Measurements from ENCODE around the gene URB1.
"Not testable (repeated sequence)": the region's sequence is repeated elsewhere in the genome, so short reads cannot be mapped to it uniquely, and the experiment has no call there.

URB1 gene

GRCh38 chr21:32298148-32298559 lies 94.7 kb downstream of the URB1 start:
- no peak for DNase-seq (ENCODE audit: extremely low read depth in 1 of 2, low read depth in 1 of 2)

- DNase-seq (ENCODE audit: extremely low read depth in 1 of 2, low read depth in 1 of 2): no peak
Measured at GRCh38 chr21:32297449-32297848, 95.4 kb downstream of the URB1 start.

- DNase-seq (ENCODE audit: extremely low read depth in 1 of 2, low read depth in 1 of 2): no peak
Measured at GRCh38 chr21:32285476-32285875, 107.3 kb downstream of the URB1 start.

- no peak for DNase-seq (ENCODE audit: extremely low read depth in 1 of 2, low read depth in 1 of 2)
Measured at GRCh38 chr21:32282992-32283391, 109.8 kb downstream of the URB1 start.

- no peak for DNase-seq (ENCODE audit: extremely low read depth in 1 of 2, low read depth in 1 of 2)
Measured at GRCh38 chr21:32281531-32281930, 111.3 kb downstream of the URB1 start.

- no peak for DNase-seq (ENCODE audit: extremely low read depth in 1 of 2, low read depth in 1 of 2)
Measured at GRCh38 chr21:32279377-32279680, 113.5 kb downstream of the URB1 start.

- DNase-seq (ENCODE audit: extremely low read depth in 1 of 2, low read depth in 1 of 2): peak; percentile 90 to 97
Measured at GRCh38 chr21:32278518-32279376, 114.1 kb downstream of the URB1 start, which contains the start of gene MIS18A. MIS18A (minus strand) TSS chr21:32279049; CDS start chr21:32279014, 35 bp downstream.

GRCh38 chr21:32278103-32278502 lies 114.7 kb downstream of the URB1 start:
- DNase-seq (ENCODE audit: extremely low read depth in 1 of 2, low read depth in 1 of 2): no peak

GRCh38 chr21:32276671-32277070 lies 116.1 kb downstream of the URB1 start:
- DNase-seq (ENCODE audit: extremely low read depth in 1 of 2, low read depth in 1 of 2): no peak

- no peak for DNase-seq (ENCODE audit: extremely low read depth in 1 of 2, low read depth in 1 of 2)
Measured at GRCh38 chr21:32270748-32271147, 122.1 kb downstream of the URB1 start.

- not testable (repeated sequence) for DNase-seq (ENCODE audit: extremely low read depth in 1 of 2, low read depth in 1 of 2)
Measured at GRCh38 chr21:32265321-32265720, 127.5 kb downstream of the URB1 start.

- no peak for DNase-seq (ENCODE audit: extremely low read depth in 1 of 2, low read depth in 1 of 2)
Measured at GRCh38 chr21:32261929-32262328, 130.9 kb downstream of the URB1 start.

Measured in activated CD8-positive, alpha-beta memory T cell treated with anti-CD3 and anti-CD28 coated beads for 1 hour (primary cell).